ENCODE data around the gene DNAJC8.

Gene DNAJC8

GRCh38 chr1:28195780-28196179, 37.0 kb downstream of the DNAJC8 start:
- in situ Hi-C loops (cut with MboI; ENCODE audit: low sequenced_read_pairs, unreplicated experiment), result loop anchor here (5.0 kb wide), 1 partner anchor 103 kb away; no protein-coding TSS in a partner anchor
- no peak for TF ChIP-seq CTCF (IDR thresholded peaks at IDR 0.05; ENCODE audit: borderline replicate concordance, control extremely low read depth, extremely low read depth, insufficient read depth, missing control alignments)
- no peak for DNase-seq (ENCODE audit: low spot score)

- DNase-seq (ENCODE audit: low spot score), result no peak
- TF ChIP-seq CTCF (IDR thresholded peaks at IDR 0.05; ENCODE audit: borderline replicate concordance, control extremely low read depth, extremely low read depth, insufficient read depth, missing control alignments), result no peak
- in situ Hi-C loops (cut with MboI; ENCODE audit: low sequenced_read_pairs, unreplicated experiment), result loop anchor here (5.0 kb wide), 1 partner anchor 102 kb away; no protein-coding TSS in a partner anchor
These were observed 38.3 kb downstream of the DNAJC8 start for GRCh38 chr1:28194326-28195035.

- DNase-seq (ENCODE audit: low spot score), result no peak
- in situ Hi-C loops (cut with MboI; ENCODE audit: low sequenced_read_pairs, unreplicated experiment), result no loop called here
- no peak for TF ChIP-seq CTCF (IDR thresholded peaks at IDR 0.05; ENCODE audit: borderline replicate concordance, control extremely low read depth, extremely low read depth, insufficient read depth, missing control alignments)
These were observed 39.1 kb downstream of the DNAJC8 start for GRCh38 chr1:28193701-28194161.

- no peak for DNase-seq (ENCODE audit: low spot score)
- in situ Hi-C loops (cut with MboI; ENCODE audit: low sequenced_read_pairs, unreplicated experiment), result no loop called here
- TF ChIP-seq CTCF (IDR thresholded peaks at IDR 0.05; ENCODE audit: borderline replicate concordance, control extremely low read depth, extremely low read depth, insufficient read depth, missing control alignments), result no peak
These were observed 41.7 kb downstream of the DNAJC8 start for GRCh38 chr1:28190996-28191645.

- no peak for DNase-seq (ENCODE audit: low spot score)
- TF ChIP-seq CTCF (IDR thresholded peaks at IDR 0.05; ENCODE audit: borderline replicate concordance, control extremely low read depth, extremely low read depth, insufficient read depth, missing control alignments), result no peak
- in situ Hi-C loops (cut with MboI; ENCODE audit: low sequenced_read_pairs, unreplicated experiment), result no loop called here
These were observed 42.4 kb downstream of the DNAJC8 start for GRCh38 chr1:28190337-28190979.

- in situ Hi-C loops (cut with MboI; ENCODE audit: low sequenced_read_pairs, unreplicated experiment), result no loop called here
- no peak for TF ChIP-seq CTCF (IDR thresholded peaks at IDR 0.05; ENCODE audit: borderline replicate concordance, control extremely low read depth, extremely low read depth, insufficient read depth, missing control alignments)
These were observed 47.8 kb downstream of the DNAJC8 start for GRCh38 chr1:28185071-28185470.

More at GRCh38 chr1:28185071-28185470, 47.8 kb downstream of the DNAJC8 start:
- DNase-seq (ENCODE audit: low spot score), result no peak
